ENCODE data around the gene KRTAP10-5. TPM values are rescaled to one million over a fixed set of nuclear protein-coding genes. Genes with fewer than 3 reads are reported as not detected.

The KRTAP10-5 gene
- total RNA-seq, 1 donor from 2014 or later = not detected

GRCh38 chr21:44582055-44582454, 1.7 kb upstream of the KRTAP10-5 start:
- H4K20me1 ChIP-seq (ENCODE audit: insufficient read depth, low read length) = no peaks in the 10 kb centered on the region
- no peaks in the 10 kb centered on the region for H3K79me2 ChIP-seq (ENCODE audit: insufficient read depth, low read length)
- peaks cover 29% of the 10 kb centered on the region for H3K27me3 Mint-ChIP-seq (ENCODE audit: low read depth, unreplicated experiment)
- no peaks in the 10 kb centered on the region for H3K4me1 ChIP-seq (ENCODE audit: insufficient read depth, low read length)
- H3K27ac ChIP-seq (ENCODE audit: low read depth, low read length) = no peak overlapping the region
- no peak overlapping the region for H2AFZ ChIP-seq (ENCODE audit: low read depth, low read length)
- FAIRE-seq (no peak), DNase-seq (ENCODE audit: low read depth) (no peak)
- H3K36me3 ChIP-seq (ENCODE audit: insufficient read depth, low read length) = no peaks in the 10 kb centered on the region
- no peaks in the 10 kb centered on the region for H3K36me3 Mint-ChIP-seq (ENCODE audit: low read depth, unreplicated experiment)
- no peak overlapping the region for H3K4me3 Mint-ChIP-seq (ENCODE audit: unreplicated experiment)
- peaks cover 33% of the 10 kb centered on the region for H3K9me3 Mint-ChIP-seq (ENCODE audit: unreplicated experiment)
- no peaks in the 10 kb centered on the region for H3K27me3 ChIP-seq (ENCODE audit: insufficient read depth, low read length)
- H3K9ac ChIP-seq (ENCODE audit: low read length) = no peak overlapping the region
- no peak overlapping the region for H3K4me3 ChIP-seq (ENCODE audit: insufficient read depth, low read depth, low read length)
- no peaks in the 10 kb centered on the region for H3K4me1 Mint-ChIP-seq (ENCODE audit: low read depth, unreplicated experiment)
- no peak for TF ChIP-seq EZH2 (IDR thresholded peaks at IDR 0.05; ENCODE audit: insufficient read depth, low read length)
- TF ChIP-seq CTCF (IDR thresholded peaks at IDR 0.05; ENCODE audit: insufficient read depth, low read depth, low read length) = no peak
- H3K9me3 ChIP-seq (ENCODE audit: insufficient read depth, low read depth, low read length) = peaks cover 10% of the 10 kb centered on the region
- H3K27ac Mint-ChIP-seq (ENCODE audit: unreplicated experiment) = no peak overlapping the region
- no peak overlapping the region for H3K4me2 ChIP-seq (ENCODE audit: low read length)

GRCh38 chr21:44581158-44581557, 754 bp upstream of the KRTAP10-5 start:
- H3K9me3 Mint-ChIP-seq (ENCODE audit: unreplicated experiment) = peaks cover 29% of the 10 kb centered on the region
- no peak overlapping the region for H3K4me3 Mint-ChIP-seq (ENCODE audit: unreplicated experiment)
- no peaks in the 10 kb centered on the region for H3K27me3 ChIP-seq (ENCODE audit: insufficient read depth, low read length)
- H3K9me3 ChIP-seq (ENCODE audit: insufficient read depth, low read depth, low read length) = peaks cover 10% of the 10 kb centered on the region
- no peak overlapping the region for H3K27ac ChIP-seq (ENCODE audit: low read depth, low read length)
- no peaks in the 10 kb centered on the region for H3K4me1 ChIP-seq (ENCODE audit: insufficient read depth, low read length)
- no peak for FAIRE-seq
- no peaks in the 10 kb centered on the region for H3K79me2 ChIP-seq (ENCODE audit: insufficient read depth, low read length)
- H3K27me3 Mint-ChIP-seq (ENCODE audit: low read depth, unreplicated experiment) = peaks cover 20% of the 10 kb centered on the region
- H3K27ac Mint-ChIP-seq (ENCODE audit: unreplicated experiment) = no peak overlapping the region
- H3K36me3 ChIP-seq (ENCODE audit: insufficient read depth, low read length) = no peaks in the 10 kb centered on the region
- H2AFZ ChIP-seq (ENCODE audit: low read depth, low read length) = no peak overlapping the region
- no peak overlapping the region for H3K4me3 ChIP-seq (ENCODE audit: insufficient read depth, low read depth, low read length)
- DNase-seq (ENCODE audit: low read depth) = no peak
- no peak overlapping the region for H3K4me2 ChIP-seq (ENCODE audit: low read length)
- H3K9ac ChIP-seq (ENCODE audit: low read length) = no peak overlapping the region
- no peaks in the 10 kb centered on the region for H3K36me3 Mint-ChIP-seq (ENCODE audit: low read depth, unreplicated experiment)
- TF ChIP-seq EZH2 (IDR thresholded peaks at IDR 0.05; ENCODE audit: insufficient read depth, low read length) = no peak
- no peak for TF ChIP-seq CTCF (IDR thresholded peaks at IDR 0.05; ENCODE audit: insufficient read depth, low read depth, low read length)
- H4K20me1 ChIP-seq (ENCODE audit: insufficient read depth, low read length) = no peaks in the 10 kb centered on the region
- no peaks in the 10 kb centered on the region for H3K4me1 Mint-ChIP-seq (ENCODE audit: low read depth, unreplicated experiment)

- H3K36me3 Mint-ChIP-seq (ENCODE audit: low read depth, unreplicated experiment) = no peaks in the 10 kb centered on the region
- no peak for DNase-seq (ENCODE audit: low read depth)
- no peaks in the 10 kb centered on the region for H3K27me3 ChIP-seq (ENCODE audit: insufficient read depth, low read length)
Measured at GRCh38 chr21:44579833-44580144, 615 bp downstream of the KRTAP10-5 start.

More at GRCh38 chr21:44579833-44580144, 615 bp downstream of the KRTAP10-5 start:
- no peak overlapping the region for H3K27ac ChIP-seq (ENCODE audit: low read depth, low read length)
- no peaks in the 10 kb centered on the region for H3K4me1 ChIP-seq (ENCODE audit: insufficient read depth, low read length)
- no peak for TF ChIP-seq EZH2 (IDR thresholded peaks at IDR 0.05; ENCODE audit: insufficient read depth, low read length)
- no peak for TF ChIP-seq CTCF (IDR thresholded peaks at IDR 0.05; ENCODE audit: insufficient read depth, low read depth, low read length)
- Mint-ChIP-seq H3K4me3 (ENCODE audit: unreplicated experiment) (no peak overlapping the region), H3K9me3 (ENCODE audit: unreplicated experiment) (peaks cover 31% of the 10 kb centered on the region), H3K27ac (ENCODE audit: unreplicated experiment) (no peak overlapping the region), H3K4me1 (ENCODE audit: low read depth, unreplicated experiment) (no peaks in the 10 kb centered on the region), H3K27me3 (ENCODE audit: low read depth, unreplicated experiment) (peaks cover 22% of the 10 kb centered on the region)
- H3K9me3 ChIP-seq (ENCODE audit: insufficient read depth, low read depth, low read length) = peaks cover 10% of the 10 kb centered on the region
- H3K4me2 ChIP-seq (ENCODE audit: low read length) = no peak overlapping the region
- no peak for FAIRE-seq
- no peak overlapping the region for H3K9ac ChIP-seq (ENCODE audit: low read length)
- no peak overlapping the region for H3K4me3 ChIP-seq (ENCODE audit: insufficient read depth, low read depth, low read length)
- no peak overlapping the region for H2AFZ ChIP-seq (ENCODE audit: low read depth, low read length)
- no peaks in the 10 kb centered on the region for H3K79me2 ChIP-seq (ENCODE audit: insufficient read depth, low read length)
- H3K36me3 ChIP-seq (ENCODE audit: insufficient read depth, low read length) = no peaks in the 10 kb centered on the region
- H4K20me1 ChIP-seq (ENCODE audit: insufficient read depth, low read length) = no peaks in the 10 kb centered on the region
